Loucy (cell line): ENCODE measurements around the gene SBF2.

Experiments
- H2AFZ ChIP-seq: fragments of 200-600 bp; sonication (generic); 2 replicates; pipeline ENCODE4 v1.6.0; 2016; ENCODE audit warnings: antibody characterized with exemption, mild to moderate bottlenecking, low read length, moderate library complexity
- H3F3A ChIP-seq: fragments of 200-600 bp; 2 replicates; pipeline ENCODE4 v1.6.0; 2016; ENCODE audit warnings: antibody characterized with exemption, low read depth, mild to moderate bottlenecking
- H3K27me3 ChIP-seq: fragments of 200-600 bp; sonication (generic); 2 replicates; pipeline ENCODE4 v1.6.1; 2014; ENCODE audit warnings: low read length, mild to moderate bottlenecking; ENCODE audit not compliant: insufficient read depth, poor library complexity, severe bottlenecking
- H3K36me3 ChIP-seq: fragments of 200-600 bp; sonication (generic); 2 replicates; pipeline ENCODE4 v1.6.1; 2016; ENCODE audit warnings: low read length; ENCODE audit not compliant: insufficient read depth
- H3K4me1 ChIP-seq: fragments of 200-600 bp; sonication (generic); 2 replicates; pipeline ENCODE4 v1.5.1; 2014; ENCODE audit warnings: low read length, mild to moderate bottlenecking; ENCODE audit not compliant: insufficient read depth, poor library complexity, severe bottlenecking
- H3K4me2 ChIP-seq: fragments of 200-600 bp; sonication (generic); 2 replicates; pipeline ENCODE4 v1.6.0; 2014; ENCODE audit warnings: antibody characterized with exemption, low read length, low read depth, mild to moderate bottlenecking; ENCODE audit not compliant: poor library complexity, severe bottlenecking
- H3K4me3 ChIP-seq: fragments of 200-600 bp; sonication (generic); 2 replicates; pipeline ENCODE4 v1.5.1; 2014; ENCODE audit warnings: low read length, mild to moderate bottlenecking, mixed read lengths; ENCODE audit not compliant: poor library complexity, severe bottlenecking
- H3K79me2 ChIP-seq: fragments of 200-600 bp; sonication (generic); 2 replicates; pipeline ENCODE4 v1.6.1; 2014; ENCODE audit warnings: low read length; ENCODE audit not compliant: insufficient read depth
- H3K9ac ChIP-seq: fragments of 200-600 bp; sonication (generic); 2 replicates; pipeline ENCODE4 v1.6.0; 2014; ENCODE audit warnings: mild to moderate bottlenecking, low read depth, low read length, moderate library complexity; ENCODE audit not compliant: poor library complexity, severe bottlenecking
- H3K9me2 ChIP-seq: fragments of 200-600 bp; sonication (generic); replicated peaks from 2 replicates; pipeline ENCODE4 v1.6.1; 2016; ENCODE audit warnings: low read depth, low read length, mixed read lengths
- H3K9me3 ChIP-seq: fragments of 200-600 bp; sonication (generic); 2 replicates; pipeline ENCODE4 v1.6.1; 2014; ENCODE audit warnings: mild to moderate bottlenecking, antibody characterized with exemption, low read length, low read depth; ENCODE audit not compliant: insufficient read depth
- H4K20me1 ChIP-seq: fragments of 200-600 bp; sonication (generic); 2 replicates; pipeline ENCODE4 v1.6.0; 2014; ENCODE audit warnings: antibody characterized with exemption, low read length, mild to moderate bottlenecking; ENCODE audit not compliant: insufficient read depth, poor library complexity, severe bottlenecking
- CTCF ChIP-seq: fragments of 200-600 bp; sonication (generic); conservative IDR thresholded peaks from 2 replicates; pipeline ENCODE4 v1.5.1; 2014; ENCODE audit warnings: mild to moderate bottlenecking, antibody characterized with exemption, low read length
- EZH2phosphoT487 ChIP-seq: fragments of 200-600 bp; IDR thresholded peaks from 2 replicates; pipeline ENCODE4 v1.6.1; 2018; ENCODE audit warnings: antibody characterized with exemption, mild to moderate bottlenecking, moderate library complexity, borderline replicate concordance

SBF2 gene

GRCh38 chr11:10311802-10312201 is 17.8 kb upstream of the SBF2 start:
- no peak overlapping the region for H2AFZ ChIP-seq
- H3K4me2 ChIP-seq, result no peak overlapping the region
- no peaks in the 10 kb centered on the region for H4K20me1 ChIP-seq
- no peak overlapping the region for H3K4me3 ChIP-seq
- H3K9ac ChIP-seq, result no peak overlapping the region
- peaks cover 19% of the 10 kb centered on the region for H3K4me1 ChIP-seq
- no peaks in the 10 kb centered on the region for H3K9me2 ChIP-seq
- peaks cover 22% of the 10 kb centered on the region; the same call in 1 of the 2 replicates for H3K79me2 ChIP-seq
- no peaks in the 10 kb centered on the region for H3K36me3 ChIP-seq
- no peak for TF ChIP-seq EZH2phosphoT487
- no peak for TF ChIP-seq CTCF
- H3K9me3 ChIP-seq, result no peaks in the 10 kb centered on the region
- no peaks in the 10 kb centered on the region for H3F3A ChIP-seq
- no peaks in the 10 kb centered on the region for H3K27me3 ChIP-seq

GRCh38 chr11:10310301-10310841 is 16.4 kb upstream of the SBF2 start:
- peak overlapping the region; percentile 93 for H3K4me2 ChIP-seq
- H3K36me3 ChIP-seq, result no peaks in the 10 kb centered on the region
- no peaks in the 10 kb centered on the region for H3K9me2 ChIP-seq
- no peaks in the 10 kb centered on the region for H4K20me1 ChIP-seq
- peaks cover 37% of the 10 kb centered on the region; the same call in 1 of the 2 replicates for H3K79me2 ChIP-seq
- H3K9ac ChIP-seq, result no peak overlapping the region
- H2AFZ ChIP-seq, result no peak overlapping the region
- H3K9me3 ChIP-seq, result no peaks in the 10 kb centered on the region
- H3K4me3 ChIP-seq, result peak overlapping the region; percentile 83
- H3F3A ChIP-seq, result no peaks in the 10 kb centered on the region
- H3K4me1 ChIP-seq, result peaks cover 29% of the 10 kb centered on the region
- TF ChIP-seq EZH2phosphoT487 (no peak), CTCF (no peak)
- H3K27me3 ChIP-seq, result peaks cover 12% of the 10 kb centered on the region

- Histone ChIP-seq H3K79me2 (peaks cover 42% of the 10 kb centered on the region; the same call in 1 of the 2 replicates), H3K4me3 (peak overlapping the region; percentile 83)
Measured at GRCh38 chr11:10309163-10310093, 15.4 kb upstream of the SBF2 start.

More at GRCh38 chr11:10309163-10310093, 15.4 kb upstream of the SBF2 start:
- TF ChIP-seq CTCF (no peak), EZH2phosphoT487 (no peak)
- no peaks in the 10 kb centered on the region for H3K9me3 ChIP-seq
- no peaks in the 10 kb centered on the region for H4K20me1 ChIP-seq
- H3K27me3 ChIP-seq, result peaks cover 13% of the 10 kb centered on the region
- H3K4me2 ChIP-seq, result peak overlapping the region; percentile 93
- peak overlapping the region; percentile 79 for H3K9ac ChIP-seq
- H3K36me3 ChIP-seq, result no peaks in the 10 kb centered on the region
- H3K4me1 ChIP-seq, result peaks cover 33% of the 10 kb centered on the region
- no peaks in the 10 kb centered on the region for H3K9me2 ChIP-seq
- H3F3A ChIP-seq, result no peaks in the 10 kb centered on the region
- no peak overlapping the region for H2AFZ ChIP-seq
